ENCODE data around the gene BCL2L1.

The BCL2L1 gene

GRCh38 chr20:31710423-31711108, 12.1 kb downstream of the BCL2L1 start:
- TF ChIP-seq, protein P1, sequence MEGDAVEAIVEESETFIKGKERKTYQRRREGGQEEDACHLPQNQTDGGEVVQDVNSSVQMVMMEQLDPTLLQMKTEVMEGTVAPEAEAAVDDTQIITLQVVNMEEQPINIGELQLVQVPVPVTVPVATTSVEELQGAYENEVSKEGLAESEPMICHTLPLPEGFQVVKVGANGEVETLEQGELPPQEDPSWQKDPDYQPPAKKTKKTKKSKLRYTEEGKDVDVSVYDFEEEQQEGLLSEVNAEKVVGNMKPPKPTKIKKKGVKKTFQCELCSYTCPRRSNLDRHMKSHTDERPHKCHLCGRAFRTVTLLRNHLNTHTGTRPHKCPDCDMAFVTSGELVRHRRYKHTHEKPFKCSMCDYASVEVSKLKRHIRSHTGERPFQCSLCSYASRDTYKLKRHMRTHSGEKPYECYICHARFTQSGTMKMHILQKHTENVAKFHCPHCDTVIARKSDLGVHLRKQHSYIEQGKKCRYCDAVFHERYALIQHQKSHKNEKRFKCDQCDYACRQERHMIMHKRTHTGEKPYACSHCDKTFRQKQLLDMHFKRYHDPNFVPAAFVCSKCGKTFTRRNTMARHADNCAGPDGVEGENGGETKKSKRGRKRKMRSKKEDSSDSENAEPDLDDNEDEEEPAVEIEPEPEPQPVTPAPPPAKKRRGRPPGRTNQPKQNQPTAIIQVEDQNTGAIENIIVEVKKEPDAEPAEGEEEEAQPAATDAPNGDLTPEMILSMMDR (IDR thresholded peaks at IDR 0.05): no peak
- peaks cover 49 to 54% of the 10 kb centered on the region in 2 experiments for H3K4me1 ChIP-seq (ENCODE audit: control insufficient read depth in 1 of 2, insufficient read depth in 1 of 2, low read depth in 1 of 2, low read length in 1 of 2)
- H3K9me3 ChIP-seq: no peaks in the 10 kb centered on the region
- H3K36me3 ChIP-seq: peaks cover 60% of the 10 kb centered on the region
- H3K27me3 ChIP-seq: no peaks in the 10 kb centered on the region
- H3K27ac ChIP-seq: no peak overlapping the region
- no peak overlapping the region for H3K4me3 ChIP-seq (ENCODE audit: low read depth in 1 of 2, low read length in 1 of 2)

- TF ChIP-seq, protein P1 (IDR thresholded peaks at IDR 0.05): no peak
- H3K4me3 ChIP-seq (ENCODE audit: low read depth in 1 of 2, low read length in 1 of 2): no peak overlapping the region
- no peaks in the 10 kb centered on the region for H3K9me3 ChIP-seq
- peaks cover 60% of the 10 kb centered on the region for H3K36me3 ChIP-seq
- no peaks in the 10 kb centered on the region for H3K27me3 ChIP-seq
- H3K4me1 ChIP-seq (ENCODE audit: control insufficient read depth in 1 of 2, insufficient read depth in 1 of 2, low read depth in 1 of 2, low read length in 1 of 2): peaks cover 55 to 60% of the 10 kb centered on the region in 2 experiments
- H3K27ac ChIP-seq: no peak overlapping the region
These were observed 12.7 kb downstream of the BCL2L1 start for GRCh38 chr20:31709939-31710338.

- Histone ChIP-seq H3K27ac (peak overlapping the region; percentile 53), H3K9me3 (no peaks in the 10 kb centered on the region), H3K27me3 (no peaks in the 10 kb centered on the region), H3K36me3 (peaks cover 49% of the 10 kb centered on the region), H3K4me3 (ENCODE audit: low read depth in 1 of 2, low read length in 1 of 2) (no peak overlapping the region), H3K4me1 (ENCODE audit: control insufficient read depth in 1 of 2, insufficient read depth in 1 of 2, low read depth in 1 of 2, low read length in 1 of 2) (peaks cover 56 to 61% of the 10 kb centered on the region in 2 experiments)
- TF ChIP-seq, protein P1 (IDR thresholded peaks at IDR 0.05): no peak
These were observed 13.7 kb downstream of the BCL2L1 start for GRCh38 chr20:31708736-31709534.

DNA sequence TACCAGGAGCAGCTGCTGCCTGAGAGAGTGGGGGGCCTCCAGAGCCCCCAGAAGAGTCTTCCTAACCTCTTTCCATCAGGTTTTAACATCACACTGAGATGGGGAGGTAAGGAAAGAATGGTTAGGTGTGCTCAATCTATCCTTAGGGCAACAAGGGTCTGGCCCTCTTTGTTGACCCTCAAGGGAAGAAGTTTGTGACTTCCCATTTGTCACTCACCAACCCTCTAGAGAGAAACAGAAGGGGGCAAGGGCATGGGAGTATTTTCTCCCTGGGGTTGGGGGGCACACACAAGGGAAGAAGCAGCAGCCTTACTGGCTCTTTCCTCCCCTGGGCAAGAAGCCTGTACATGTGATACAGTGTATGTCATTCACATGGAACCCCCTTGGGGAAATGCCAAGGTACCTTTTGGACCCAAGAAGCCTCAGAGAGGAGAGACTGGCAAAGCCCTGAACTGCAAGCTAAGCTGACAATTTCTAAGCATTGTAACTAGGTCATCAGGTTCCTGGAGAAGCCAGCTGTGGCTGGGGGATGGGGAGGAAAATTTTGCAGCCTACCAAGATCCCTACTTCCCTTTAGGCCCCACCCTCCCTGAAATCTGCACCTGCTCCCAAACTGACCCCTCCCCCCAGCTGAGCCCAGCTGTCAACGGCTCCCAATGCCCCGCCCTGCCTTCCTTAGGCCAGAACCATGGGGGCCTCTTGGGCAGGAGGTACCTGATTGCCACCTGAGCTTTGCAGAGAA, 14.5 kb downstream of the BCL2L1 start:
- no peak overlapping the region for H3K4me3 ChIP-seq (ENCODE audit: low read depth in 1 of 2, low read length in 1 of 2)
- TF ChIP-seq, protein P1 (IDR thresholded peaks at IDR 0.05): no peak
- H3K36me3 ChIP-seq: peaks cover 44% of the 10 kb centered on the region
- H3K27ac ChIP-seq: peak overlapping the region; percentile 53
- no peaks in the 10 kb centered on the region for H3K27me3 ChIP-seq
- no peaks in the 10 kb centered on the region for H3K9me3 ChIP-seq
- peaks cover 49 to 53% of the 10 kb centered on the region in 2 experiments for H3K4me1 ChIP-seq (ENCODE audit: control insufficient read depth in 1 of 2, insufficient read depth in 1 of 2, low read depth in 1 of 2, low read length in 1 of 2)

GRCh38 chr20:31707258-31707615, 15.4 kb downstream of the BCL2L1 start:
- TF ChIP-seq, protein P1 (IDR thresholded peaks at IDR 0.05): no peak
- peaks cover 42 to 45% of the 10 kb centered on the region in 2 experiments for H3K4me1 ChIP-seq (ENCODE audit: control insufficient read depth in 1 of 2, insufficient read depth in 1 of 2, low read depth in 1 of 2, low read length in 1 of 2)
- H3K36me3 ChIP-seq: peaks cover 37% of the 10 kb centered on the region
- H3K4me3 ChIP-seq (ENCODE audit: low read depth in 1 of 2, low read length in 1 of 2): no peak overlapping the region
- H3K9me3 ChIP-seq: no peaks in the 10 kb centered on the region
- H3K27ac ChIP-seq: peak overlapping the region; percentile 74
- no peaks in the 10 kb centered on the region for H3K27me3 ChIP-seq

All from neutrophil (primary cell).